ENCODE results near the gene PAIP1.

PAIP1 gene

DNA sequence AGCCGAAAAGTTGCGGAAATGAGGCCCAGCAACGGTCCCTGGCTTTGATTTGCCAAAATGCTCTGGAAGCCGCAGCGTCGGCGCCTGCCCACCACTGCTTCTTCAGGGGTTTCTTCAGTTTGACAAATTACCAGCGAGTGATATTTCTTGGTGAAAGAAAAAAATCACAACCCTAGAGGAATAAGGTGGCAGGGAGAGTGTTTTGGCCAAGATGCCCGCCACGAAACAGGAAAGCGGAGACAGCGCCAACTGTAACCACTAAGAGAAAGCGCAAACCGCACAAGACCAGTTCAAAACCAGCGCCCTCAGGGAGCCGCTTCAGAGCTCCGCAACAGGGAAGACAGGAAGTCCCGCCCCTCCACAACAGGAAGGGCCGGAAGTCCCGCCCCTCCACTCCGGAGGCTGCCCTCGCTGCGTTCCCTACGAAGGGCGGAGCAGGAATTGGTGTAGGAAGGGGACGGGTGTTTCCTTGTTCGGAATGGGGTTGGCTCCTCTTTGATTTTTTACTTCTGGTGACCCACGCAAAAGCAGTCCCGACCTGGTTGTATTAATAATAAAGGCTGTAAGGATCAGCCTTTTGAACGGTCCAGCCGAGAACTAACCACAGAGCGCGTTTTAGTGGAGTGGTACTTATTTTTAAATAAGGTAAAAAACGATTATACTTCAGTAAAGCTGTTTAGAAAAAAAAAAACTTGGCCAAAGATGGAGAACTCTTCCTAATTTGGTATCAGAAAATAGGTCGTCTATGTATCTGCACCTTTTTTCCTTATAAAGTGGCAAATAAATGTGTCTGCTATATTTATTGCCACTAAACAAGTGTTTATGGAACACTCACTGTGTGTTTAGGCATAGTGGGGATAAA is 41.8 kb downstream of the PAIP1 start, which contains the start of gene C5orf34:
TSS of gene C5orf34 (minus strand) at position 333 of the 862 bp plus-strand sequence. CDS start 5,809 bp downstream, outside the sequence.
- TF ChIP-seq, protein P1, sequence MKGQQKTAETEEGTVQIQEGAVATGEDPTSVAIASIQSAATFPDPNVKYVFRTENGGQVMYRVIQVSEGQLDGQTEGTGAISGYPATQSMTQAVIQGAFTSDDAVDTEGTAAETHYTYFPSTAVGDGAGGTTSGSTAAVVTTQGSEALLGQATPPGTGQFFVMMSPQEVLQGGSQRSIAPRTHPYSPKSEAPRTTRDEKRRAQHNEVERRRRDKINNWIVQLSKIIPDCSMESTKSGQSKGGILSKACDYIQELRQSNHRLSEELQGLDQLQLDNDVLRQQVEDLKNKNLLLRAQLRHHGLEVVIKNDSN (IDR thresholded peaks at IDR 0.05), result no peak
- no peak for TF ChIP-seq REST (IDR thresholded peaks at IDR 0.05; ENCODE audit: low read depth)
- no peak for TF ChIP-seq FOXM1 (IDR thresholded peaks at IDR 0.05; ENCODE audit: borderline replicate concordance, low read depth)
- peak; percentile 65; the same call in 1 of the 2 replicates for TF ChIP-seq MAX (IDR thresholded peaks at IDR 0.05)
- TF ChIP-seq EP300 (IDR thresholded peaks at IDR 0.05; ENCODE audit: borderline replicate concordance), result no peak
- TF ChIP-seq TAF1 (IDR thresholded peaks at IDR 0.05; ENCODE audit: low read depth), result peak; percentile 88
- peak; percentile 55; the same call in 1 of the 2 replicates for TF ChIP-seq TCF12 (IDR thresholded peaks at IDR 0.05; ENCODE audit: low read depth)
- no peak for TF ChIP-seq NFIC (IDR thresholded peaks at IDR 0.05)
- TF ChIP-seq CEBPB (IDR thresholded peaks at IDR 0.05), result no peak
- TF ChIP-seq RAD21 (IDR thresholded peaks at IDR 0.05; ENCODE audit: low read depth), result no peak
- no peak for TF ChIP-seq YY1 (IDR thresholded peaks at IDR 0.05; ENCODE audit: low read depth)
- TF ChIP-seq TEAD4 (IDR thresholded peaks at IDR 0.05), result no peak
- no peak for TF ChIP-seq ZBTB7A (IDR thresholded peaks at IDR 0.05; ENCODE audit: low read depth)

DNA sequence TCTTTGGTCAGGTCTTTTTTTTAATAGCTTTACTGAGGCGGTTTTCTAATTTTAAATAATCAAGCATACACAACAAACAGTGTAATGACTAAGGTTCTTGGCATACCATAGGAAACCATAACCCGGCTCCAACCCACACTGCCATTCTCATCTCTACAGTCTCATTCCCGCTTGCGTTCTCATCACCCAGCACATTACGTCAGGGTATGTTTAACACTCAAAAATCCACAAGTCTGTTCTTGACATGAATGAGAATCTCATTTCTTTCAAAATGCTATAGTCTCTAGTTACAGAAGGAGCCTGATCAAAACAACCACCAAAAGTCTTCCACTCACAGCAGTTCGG is 42.4 kb downstream of the PAIP1 start:
- no peak for TF ChIP-seq REST (IDR thresholded peaks at IDR 0.05; ENCODE audit: low read depth)
- TF ChIP-seq RAD21 (IDR thresholded peaks at IDR 0.05; ENCODE audit: low read depth), result no peak
- TF ChIP-seq YY1 (IDR thresholded peaks at IDR 0.05; ENCODE audit: low read depth), result no peak
- no peak for TF ChIP-seq CREB1 (IDR thresholded peaks at IDR 0.05; ENCODE audit: low read depth)
- no peak for TF ChIP-seq CEBPB (IDR thresholded peaks at IDR 0.05)
- TF ChIP-seq EGR1 (IDR thresholded peaks at IDR 0.05), result no peak
- TF ChIP-seq TCF12 (IDR thresholded peaks at IDR 0.05; ENCODE audit: low read depth), result no peak
- TF ChIP-seq NFIC (IDR thresholded peaks at IDR 0.05), result no peak
- no peak for TF ChIP-seq MAX (IDR thresholded peaks at IDR 0.05)
- no peak for TF ChIP-seq ZBTB7A (IDR thresholded peaks at IDR 0.05; ENCODE audit: low read depth)
- no peak for TF ChIP-seq FOXM1 (IDR thresholded peaks at IDR 0.05; ENCODE audit: borderline replicate concordance, low read depth)
- no peak for TF ChIP-seq TEAD4 (IDR thresholded peaks at IDR 0.05)
- no peak for TF ChIP-seq EP300 (IDR thresholded peaks at IDR 0.05; ENCODE audit: borderline replicate concordance)
- no peak for TF ChIP-seq TAF1 (IDR thresholded peaks at IDR 0.05; ENCODE audit: low read depth)
- TF ChIP-seq, protein P1 (IDR thresholded peaks at IDR 0.05), result no peak

GRCh38 chr5:43514025-43514424 is 42.9 kb downstream of the PAIP1 start:
- no peak for TF ChIP-seq REST (IDR thresholded peaks at IDR 0.05; ENCODE audit: low read depth)
- no peak for TF ChIP-seq FOXM1 (IDR thresholded peaks at IDR 0.05; ENCODE audit: borderline replicate concordance, low read depth)
- TF ChIP-seq TEAD4 (IDR thresholded peaks at IDR 0.05), result no peak

DNA sequence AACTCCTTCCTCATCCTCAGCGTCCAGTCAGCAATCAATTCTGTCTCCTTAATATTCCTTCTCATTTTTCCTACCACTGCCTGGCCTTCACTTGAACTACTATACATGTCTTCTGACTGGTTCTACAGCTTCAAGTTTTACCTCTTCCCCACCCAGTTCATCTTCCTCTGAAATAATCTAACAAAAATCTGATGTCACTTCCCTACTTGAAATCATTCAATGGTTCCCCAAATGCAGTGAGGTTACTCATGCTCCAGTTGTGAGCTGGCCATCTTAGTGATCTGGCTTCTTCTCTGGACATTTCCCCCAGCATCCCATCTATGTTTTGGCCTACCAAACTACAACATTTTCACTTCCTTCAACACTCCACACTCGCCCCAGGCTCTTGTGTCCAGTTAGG is 58.3 kb downstream of the PAIP1 start:
- no peak for TF ChIP-seq ZBTB7A (IDR thresholded peaks at IDR 0.05; ENCODE audit: low read depth)
- TF ChIP-seq CEBPB (IDR thresholded peaks at IDR 0.05), result no peak
- TF ChIP-seq EP300 (IDR thresholded peaks at IDR 0.05; ENCODE audit: borderline replicate concordance), result no peak
- no peak for TF ChIP-seq MAX (IDR thresholded peaks at IDR 0.05)
- TF ChIP-seq TAF1 (IDR thresholded peaks at IDR 0.05; ENCODE audit: low read depth), result no peak
- TF ChIP-seq, protein P1 (IDR thresholded peaks at IDR 0.05), result no peak
- TF ChIP-seq FOXM1 (IDR thresholded peaks at IDR 0.05; ENCODE audit: borderline replicate concordance, low read depth), result no peak

All from Ishikawa (cell line).